Measurements from ENCODE around the gene RFPL1. TPM values are rescaled to one million over a fixed set of nuclear protein-coding genes. Genes with fewer than 3 reads are reported as not detected.
"Not testable (repeated sequence)": the region's sequence is repeated elsewhere in the genome, so short reads cannot be mapped to it uniquely, and the experiment has no call there.

Gene RFPL1
- total RNA-seq, 1 donor from 2014 or later: not detected

DNA sequence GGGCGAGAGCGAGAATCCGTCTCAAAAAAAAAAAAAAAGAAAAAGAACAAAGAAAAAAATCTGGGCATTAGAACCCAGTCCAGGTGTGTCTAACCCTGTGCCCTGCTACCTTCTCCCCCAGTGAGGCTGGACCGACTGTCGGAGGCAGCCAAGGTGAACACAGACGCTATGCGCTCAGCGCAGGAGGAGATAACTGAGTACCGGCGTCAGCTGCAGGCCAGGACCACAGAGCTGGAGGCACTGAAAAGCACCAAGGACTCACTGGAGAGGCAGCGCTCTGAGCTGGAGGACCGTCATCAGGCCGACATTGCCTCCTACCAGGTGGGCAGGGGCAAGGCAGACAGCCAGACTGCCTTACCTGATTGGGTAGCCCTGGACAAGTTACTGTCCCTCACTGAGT, 44.9 kb downstream of the RFPL1 start:
- Mint-ChIP-seq H3K9me3 (ENCODE audit: unreplicated experiment) (no peaks in the 10 kb centered on the region), H3K4me3 (ENCODE audit: unreplicated experiment) (no peak overlapping the region), H3K36me3 (ENCODE audit: unreplicated experiment) (no peaks in the 10 kb centered on the region), H3K27me3 (ENCODE audit: unreplicated experiment) (peaks cover 29% of the 10 kb centered on the region), H3K4me1 (ENCODE audit: unreplicated experiment) (peaks cover 20% of the 10 kb centered on the region), H3K27ac (ENCODE audit: unreplicated experiment) (no peak overlapping the region)
- TF ChIP-seq, protein P1, sequence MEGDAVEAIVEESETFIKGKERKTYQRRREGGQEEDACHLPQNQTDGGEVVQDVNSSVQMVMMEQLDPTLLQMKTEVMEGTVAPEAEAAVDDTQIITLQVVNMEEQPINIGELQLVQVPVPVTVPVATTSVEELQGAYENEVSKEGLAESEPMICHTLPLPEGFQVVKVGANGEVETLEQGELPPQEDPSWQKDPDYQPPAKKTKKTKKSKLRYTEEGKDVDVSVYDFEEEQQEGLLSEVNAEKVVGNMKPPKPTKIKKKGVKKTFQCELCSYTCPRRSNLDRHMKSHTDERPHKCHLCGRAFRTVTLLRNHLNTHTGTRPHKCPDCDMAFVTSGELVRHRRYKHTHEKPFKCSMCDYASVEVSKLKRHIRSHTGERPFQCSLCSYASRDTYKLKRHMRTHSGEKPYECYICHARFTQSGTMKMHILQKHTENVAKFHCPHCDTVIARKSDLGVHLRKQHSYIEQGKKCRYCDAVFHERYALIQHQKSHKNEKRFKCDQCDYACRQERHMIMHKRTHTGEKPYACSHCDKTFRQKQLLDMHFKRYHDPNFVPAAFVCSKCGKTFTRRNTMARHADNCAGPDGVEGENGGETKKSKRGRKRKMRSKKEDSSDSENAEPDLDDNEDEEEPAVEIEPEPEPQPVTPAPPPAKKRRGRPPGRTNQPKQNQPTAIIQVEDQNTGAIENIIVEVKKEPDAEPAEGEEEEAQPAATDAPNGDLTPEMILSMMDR (IDR thresholded peaks at IDR 0.05): no peak
- no peak for DNase-seq (ENCODE audit: extremely low spot score, unreplicated experiment)

DNA sequence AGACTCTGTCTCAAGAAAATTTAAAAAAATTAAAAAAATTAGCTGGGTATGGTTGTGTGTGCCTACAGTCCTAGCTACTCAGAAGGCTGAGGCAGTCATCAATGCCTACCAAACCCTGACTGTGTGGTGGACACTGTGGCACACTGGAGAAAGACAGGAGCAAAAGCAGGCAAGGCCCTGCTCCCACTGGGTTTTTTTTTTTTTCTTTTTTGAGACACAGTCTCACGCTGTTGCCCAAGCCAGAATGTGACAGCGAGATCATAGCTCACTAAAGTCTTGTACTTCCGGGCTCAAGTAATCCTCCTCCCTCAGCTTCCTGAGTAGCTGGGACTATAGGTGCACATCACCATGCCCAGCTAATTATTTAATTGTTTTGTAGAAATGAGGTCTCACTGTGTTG, 46.3 kb downstream of the RFPL1 start:
- DNase-seq (ENCODE audit: extremely low spot score, unreplicated experiment): no peak
- Mint-ChIP-seq H3K4me1 (ENCODE audit: unreplicated experiment) (peaks cover 12% of the 10 kb centered on the region), H3K4me3 (ENCODE audit: unreplicated experiment) (no peak overlapping the region), H3K9me3 (ENCODE audit: unreplicated experiment) (no peaks in the 10 kb centered on the region), H3K27ac (ENCODE audit: unreplicated experiment) (no peak overlapping the region), H3K27me3 (ENCODE audit: unreplicated experiment) (peaks cover 15% of the 10 kb centered on the region), H3K36me3 (ENCODE audit: unreplicated experiment) (no peaks in the 10 kb centered on the region)
- TF ChIP-seq, protein P1 (IDR thresholded peaks at IDR 0.05): no peak

DNA sequence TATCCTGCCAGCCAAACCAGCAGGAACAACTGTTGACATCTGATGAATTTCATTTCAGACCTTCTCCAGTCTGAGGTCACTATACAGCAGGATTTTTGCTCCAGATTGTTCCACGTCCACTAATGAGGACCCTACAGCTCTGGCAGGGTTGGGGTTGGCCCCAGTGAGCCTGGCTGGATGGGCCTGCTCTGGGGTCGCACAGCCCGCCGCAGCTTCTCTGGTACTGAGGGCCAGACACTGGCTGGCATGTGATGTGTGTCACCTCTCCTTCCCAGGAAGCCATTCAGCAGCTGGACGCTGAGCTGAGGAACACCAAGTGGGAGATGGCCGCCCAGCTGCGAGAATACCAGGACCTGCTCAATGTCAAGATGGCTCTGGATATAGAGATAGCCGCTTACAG, 47.1 kb downstream of the RFPL1 start:
- Mint-ChIP-seq H3K27me3 (ENCODE audit: unreplicated experiment) (peaks cover 12% of the 10 kb centered on the region), H3K27ac (ENCODE audit: unreplicated experiment) (no peak overlapping the region), H3K9me3 (ENCODE audit: unreplicated experiment) (no peaks in the 10 kb centered on the region), H3K36me3 (ENCODE audit: unreplicated experiment) (no peaks in the 10 kb centered on the region), H3K4me1 (ENCODE audit: unreplicated experiment) (peaks cover 10% of the 10 kb centered on the region), H3K4me3 (ENCODE audit: unreplicated experiment) (no peak overlapping the region)
- TF ChIP-seq, protein P1 (IDR thresholded peaks at IDR 0.05): no peak
- DNase-seq (ENCODE audit: extremely low spot score, unreplicated experiment): no peak

DNA sequence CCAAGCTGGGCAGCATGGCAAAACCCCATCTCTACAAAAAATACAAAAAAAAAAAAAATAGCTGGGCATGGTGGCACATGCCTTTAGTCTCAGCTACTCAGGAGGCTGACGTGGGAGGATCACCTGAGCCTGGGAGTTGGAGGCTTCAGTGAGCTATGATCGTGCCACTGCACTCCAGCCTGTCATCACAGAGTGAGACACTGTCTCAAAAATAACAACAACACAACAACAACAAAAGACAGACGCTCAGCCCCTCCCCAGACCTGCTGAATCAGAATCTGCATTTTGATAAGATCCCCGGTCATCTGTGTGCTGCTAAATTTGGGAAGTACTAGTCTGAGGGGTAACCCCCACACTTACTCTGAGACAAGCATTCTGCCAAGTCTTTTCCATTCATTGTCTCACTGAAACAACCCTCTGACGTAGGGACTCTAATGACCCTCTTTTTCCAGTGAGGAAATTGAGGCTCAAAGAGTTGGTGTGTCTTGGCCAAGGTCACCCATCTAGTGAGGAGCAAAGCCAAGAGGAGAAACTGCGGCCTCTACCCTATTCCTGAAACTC, 49.1 kb downstream of the RFPL1 start:
- TF ChIP-seq, protein P1 (IDR thresholded peaks at IDR 0.05): no peak
- Mint-ChIP-seq H3K27ac (ENCODE audit: unreplicated experiment) (no peak overlapping the region), H3K36me3 (ENCODE audit: unreplicated experiment) (no peaks in the 10 kb centered on the region), H3K4me1 (ENCODE audit: unreplicated experiment) (no peaks in the 10 kb centered on the region), H3K27me3 (ENCODE audit: unreplicated experiment) (no peaks in the 10 kb centered on the region), H3K4me3 (ENCODE audit: unreplicated experiment) (no peak overlapping the region), H3K9me3 (ENCODE audit: unreplicated experiment) (no peaks in the 10 kb centered on the region)
- no peak for DNase-seq (ENCODE audit: extremely low spot score, unreplicated experiment)

DNA sequence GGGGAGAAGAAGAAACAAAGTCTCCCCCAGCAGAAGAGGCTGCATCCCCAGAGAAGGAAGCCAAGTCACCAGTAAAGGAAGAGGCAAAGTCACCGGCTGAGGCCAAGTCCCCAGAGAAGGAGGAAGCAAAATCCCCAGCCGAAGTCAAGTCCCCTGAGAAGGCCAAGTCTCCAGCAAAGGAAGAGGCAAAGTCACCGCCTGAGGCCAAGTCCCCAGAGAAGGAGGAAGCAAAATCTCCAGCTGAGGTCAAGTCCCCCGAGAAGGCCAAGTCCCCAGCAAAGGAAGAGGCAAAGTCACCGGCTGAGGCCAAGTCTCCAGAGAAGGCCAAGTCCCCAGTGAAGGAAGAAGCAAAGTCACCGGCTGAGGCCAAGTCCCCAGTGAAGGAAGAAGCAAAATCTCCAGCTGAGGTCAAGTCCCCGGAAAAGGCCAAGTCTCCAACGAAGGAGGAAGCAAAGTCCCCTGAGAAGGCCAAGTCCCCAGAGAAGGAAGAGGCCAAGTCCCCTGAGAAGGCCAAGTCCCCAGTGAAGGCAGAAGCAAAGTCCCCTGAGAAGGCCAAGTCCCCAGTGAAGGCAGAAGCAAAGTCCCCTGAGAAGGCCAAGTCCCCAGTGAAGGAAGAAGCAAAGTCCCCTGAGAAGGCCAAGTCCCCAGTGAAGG, 50.9 kb downstream of the RFPL1 start:
- not testable (repeated sequence) for H3K9me3 Mint-ChIP-seq (ENCODE audit: unreplicated experiment); H3K27me3 Mint-ChIP-seq (ENCODE audit: unreplicated experiment); DNase-seq (ENCODE audit: extremely low spot score, unreplicated experiment); H3K36me3 Mint-ChIP-seq (ENCODE audit: unreplicated experiment); H3K4me1 Mint-ChIP-seq (ENCODE audit: unreplicated experiment); H3K27ac Mint-ChIP-seq (ENCODE audit: unreplicated experiment); H3K4me3 Mint-ChIP-seq (ENCODE audit: unreplicated experiment)
